CD4-positive, alpha-beta memory T cell (primary cell): ENCODE results near the gene HRH1. TPM values are rescaled to one million over a fixed set of nuclear protein-coding genes. Genes with fewer than 3 reads are reported as not detected.
"Not testable (repeated sequence)": the region's sequence is repeated elsewhere in the genome, so short reads cannot be mapped to it uniquely, and the experiment has no call there.

ENCODE experiments used
- CTCF ChIA-PET: fragments of 350-600 bp; sonication (Branson Sonifier 250); formaldehyde crosslinking; loops from one replicate; lab custom pipeline; 2021; ENCODE audit warnings: inconsistent platforms; ENCODE audit not compliant: partially characterized antibody; lab: Charles Lee
- POLR2A ChIA-PET: fragments of 350-600 bp; sonication (Branson Sonifier 250); formaldehyde crosslinking; loops from one replicate; lab custom pipeline; 2021; ENCODE audit not compliant: partially characterized antibody; lab: Charles Lee
- DNase-seq, 5 donors: peaks; one replicate each; pipeline versions ENCODE4 v3.0.0 to v3.0.0-alpha.2; 2020 to 2022; ENCODE audit warnings: mixed read lengths in 1 of 5
- H3K27ac ChIP-seq: one replicate; pipeline ENCODE4 v1.7.0; 2013; ENCODE audit warnings: low read depth, low read length
- H3K27me3 ChIP-seq: 2 replicates; pipeline ENCODE4 v1.7.0; 2013; ENCODE audit warnings: mild to moderate bottlenecking, low read length, moderate library complexity; ENCODE audit not compliant: insufficient read depth
- H3K36me3 ChIP-seq: 2 replicates; pipeline ENCODE4 v1.7.0; 2013; ENCODE audit warnings: mild to moderate bottlenecking, low read length, moderate library complexity; ENCODE audit not compliant: insufficient read depth
- H3K4me1 ChIP-seq: 2 replicates; pipeline ENCODE4 v1.7.0; 2013; ENCODE audit warnings: mild to moderate bottlenecking, low read length, moderate library complexity; ENCODE audit not compliant: insufficient read depth
- H3K4me3 ChIP-seq, 2 donors: one replicate each; pipeline ENCODE4 v1.7.0; 2013; ENCODE audit warnings: low read length in 2 of 2, mild to moderate bottlenecking in 1 of 2
- H3K9me3 ChIP-seq, 2 donors: one replicate each; pipeline ENCODE4 v1.7.0; 2013; ENCODE audit warnings: low read length in 2 of 2, control low read depth in 1 of 2; ENCODE audit not compliant: control insufficient read depth in 1 of 2
- H3K27ac Mint-ChIP-seq, 7 donors: one replicate each; pipeline ENCODE4 v1.8.0; 2020 to 2021; ENCODE audit warnings: mixed read lengths in 7 of 7, mild to moderate bottlenecking in 6 of 7, inconsistent platforms in 3 of 7, moderate library complexity in 3 of 7
- H3K27me3 Mint-ChIP-seq, 2 donors: one replicate each; pipeline ENCODE4 v1.8.0; 2020 to 2021; ENCODE audit warnings: mixed read lengths in 2 of 2
- H3K36me3 Mint-ChIP-seq, 2 donors: one replicate each; pipeline ENCODE4 v1.8.0; 2020 to 2021; ENCODE audit warnings: mixed read lengths in 2 of 2, inconsistent platforms in 1 of 2, mild to moderate bottlenecking in 1 of 2
- H3K4me1 Mint-ChIP-seq, 4 donors: one replicate each; pipeline ENCODE4 v1.8.0; 2020 to 2021; ENCODE audit warnings: mixed read lengths in 4 of 4, mild to moderate bottlenecking in 1 of 4
- H3K4me3 Mint-ChIP-seq, 8 donors: one replicate each; pipeline ENCODE4 v1.8.0; 2020 to 2021; ENCODE audit warnings: mixed read lengths in 8 of 8, mild to moderate bottlenecking in 7 of 8, moderate library complexity in 6 of 8, inconsistent platforms in 3 of 8
- H3K9me3 Mint-ChIP-seq, 8 donors: one replicate each; pipeline ENCODE4 v1.8.0; 2020 to 2021; ENCODE audit warnings: mixed read lengths in 8 of 8, mild to moderate bottlenecking in 5 of 8, inconsistent platforms in 3 of 8, moderate library complexity in 1 of 8
- intact Hi-C: fragments of 100-400 bp; cut with micrococcal nuclease; formaldehyde crosslinking; loops from one replicate; pipeline ENCODE4 v1.15.1; 2023
- polyA plus RNA-seq, 2 donors: library from polyadenylated mRNA; unstranded; fragments of 300-500 nt; fragmentation: Illumina TruSeq; gene quantifications; one replicate each; pipeline ENCODE4 v1.2.3, GENCODE V29; 2021
- total RNA-seq, 2 experiments: library from RNA; stranded (reverse); gene quantifications; one replicate each; pipeline ENCODE4 v1.2.3, GENCODE V29; 2021

Gene HRH1
- total and polyA plus RNA-seq, 4 experiments from 2014 or later = 0.31 to 0.81 (median 0.58) TPM; not detected in 1

GRCh38 chr3:11250902-11251806, 96.9 kb downstream of the HRH1 start:
- Histone ChIP-seq H3K27me3 (no peaks in the 10 kb centered on the region), H3K4me3 (no peak overlapping the region), H3K4me1 (peaks cover 18% of the 10 kb centered on the region), H3K36me3 (no peaks in the 10 kb centered on the region), H3K9me3 (no peaks in the 10 kb centered on the region), H3K27ac (no peak overlapping the region)
- Mint-ChIP-seq H3K27ac (peak overlapping the region; percentile 73 to 88 (median 81)), H3K27me3 (peaks cover 2 to 3% of the 10 kb centered on the region in 2 donors), H3K4me1 (peaks cover 12 to 33% (median 19%) of the 10 kb centered on the region in 4 donors), H3K9me3 (peaks cover 0 to 6% (median 1%) of the 10 kb centered on the region in 8 donors), H3K4me3 (peak overlapping the region; percentile 1 to 78 (median 57)), H3K36me3 (peaks cover 0 to 7% of the 10 kb centered on the region in 2 donors)
- POLR2A ChIA-PET = interaction anchor here (0.8 kb wide), 1 partner anchor 21 kb away, joined by 3 read pairs; the partner anchor contains the start of gene ATG7
- CTCF ChIA-PET = no interaction called here
- peak in 4 of 5 donors; percentile 16 to 31 (median 24) for DNase-seq
- intact Hi-C loops = loop anchor here (5.0 kb wide), 1 partner anchor 41 kb away; no protein-coding TSS in a partner anchor

- Histone ChIP-seq H3K36me3 (no peaks in the 10 kb centered on the region), H3K4me3 (no peak overlapping the region), H3K27ac (no peak overlapping the region), H3K27me3 (no peaks in the 10 kb centered on the region), H3K9me3 (no peaks in the 10 kb centered on the region), H3K4me1 (peaks cover 18% of the 10 kb centered on the region)
- Mint-ChIP-seq H3K9me3 (peaks cover 0 to 6% (median 1%) of the 10 kb centered on the region in 8 donors), H3K36me3 (peaks cover 0 to 7% of the 10 kb centered on the region in 2 donors), H3K4me1 (peaks cover 12 to 33% (median 19%) of the 10 kb centered on the region in 4 donors), H3K27me3 (peaks cover 2 to 3% of the 10 kb centered on the region in 2 donors), H3K4me3 (peak overlapping the region in 7 of 8 donors; percentile 4 to 78 (median 57)), H3K27ac (peak overlapping the region; percentile 73 to 88 (median 81))
- intact Hi-C loops = loop anchor here (5.0 kb wide), 1 partner anchor 41 kb away; no protein-coding TSS in a partner anchor
- CTCF ChIA-PET = interaction anchor here (2.3 kb wide), 1 partner anchor 14 kb away, joined by 8 read pairs; no protein-coding TSS in a partner anchor
- DNase-seq = peak in 1 of 5 donors; percentile 4
- POLR2A ChIA-PET = no interaction called here
Measured at GRCh38 chr3:11251807-11252176, 97.5 kb downstream of the HRH1 start.

GRCh38 chr3:11254876-11255275, 100.6 kb downstream of the HRH1 start:
- Mint-ChIP-seq H3K9me3 (peaks cover 0 to 6% (median 1%) of the 10 kb centered on the region in 8 donors), H3K27ac (no peak overlapping the region)

GRCh38 chr3:11255537-11255936, 101.2 kb downstream of the HRH1 start:
- H3K4me3 Mint-ChIP-seq, H3K36me3 Mint-ChIP-seq, H3K27me3 Mint-ChIP-seq, H3K27ac ChIP-seq, H3K27ac Mint-ChIP-seq, H3K36me3 ChIP-seq, H3K27me3 ChIP-seq, DNase-seq, H3K4me3 ChIP-seq, H3K9me3 ChIP-seq, POLR2A ChIA-PET, H3K9me3 Mint-ChIP-seq, intact Hi-C loops: not testable (repeated sequence)
- peaks cover 9 to 30% (median 16%) of the 10 kb centered on the region in 4 donors for H3K4me1 Mint-ChIP-seq
- CTCF ChIA-PET = interaction anchor here (1.0 kb wide), 1 partner anchor 8 kb away, joined by 3 read pairs; no protein-coding TSS in a partner anchor
- H3K4me1 ChIP-seq = peaks cover 16% of the 10 kb centered on the region

More at GRCh38 chr3:11254876-11255275, 100.6 kb downstream of the HRH1 start:
- ChIA-PET POLR2A (no interaction called here), CTCF (no interaction called here)
- Histone ChIP-seq H3K36me3 (no peaks in the 10 kb centered on the region), H3K4me3 (no peak overlapping the region), H3K4me1 (peaks cover 18% of the 10 kb centered on the region), H3K27ac (no peak overlapping the region), H3K9me3 (no peaks in the 10 kb centered on the region), H3K27me3 (no peaks in the 10 kb centered on the region)
- H3K4me1 Mint-ChIP-seq = peaks cover 11 to 33% (median 19%) of the 10 kb centered on the region in 4 donors
- peaks cover 0 to 10% of the 10 kb centered on the region in 2 donors for H3K36me3 Mint-ChIP-seq
- H3K4me3 Mint-ChIP-seq = no peak overlapping the region
- intact Hi-C loops = loop anchor here (5.0 kb wide), 1 partner anchor 37 kb away; no protein-coding TSS in a partner anchor
- peaks cover 2 to 3% of the 10 kb centered on the region in 2 donors for H3K27me3 Mint-ChIP-seq
- DNase-seq = no peak

GRCh38 chr3:11258958-11259357, 104.7 kb downstream of the HRH1 start:
- H3K9me3 ChIP-seq = no peaks in the 10 kb centered on the region
- ChIA-PET POLR2A (no interaction called here), CTCF (no interaction called here)
- no peaks in the 10 kb centered on the region for H3K36me3 ChIP-seq
- H3K27me3 ChIP-seq = no peaks in the 10 kb centered on the region
- no peak overlapping the region for H3K27ac ChIP-seq
- peaks cover 2 to 3% of the 10 kb centered on the region in 2 donors for H3K27me3 Mint-ChIP-seq
- peaks cover 0 to 8% of the 10 kb centered on the region in 2 donors for H3K36me3 Mint-ChIP-seq
- no peaks in the 10 kb centered on the region for H3K4me1 Mint-ChIP-seq
- H3K9me3 Mint-ChIP-seq = peaks cover 0 to 6% (median 1%) of the 10 kb centered on the region in 8 donors
- intact Hi-C loops = no loop called here
- DNase-seq = no peak
- no peaks in the 10 kb centered on the region for H3K4me1 ChIP-seq
- no peak overlapping the region for H3K4me3 Mint-ChIP-seq
- no peak overlapping the region for H3K4me3 ChIP-seq
- H3K27ac Mint-ChIP-seq = no peak overlapping the region

- Histone ChIP-seq H3K27ac (no peak overlapping the region), H3K9me3 (no peaks in the 10 kb centered on the region), H3K27me3 (no peaks in the 10 kb centered on the region), H3K4me3 (no peak overlapping the region), H3K36me3 (no peaks in the 10 kb centered on the region), H3K4me1 (no peaks in the 10 kb centered on the region)
- Mint-ChIP-seq H3K27me3 (peaks cover 1 to 6% of the 10 kb centered on the region in 2 donors), H3K27ac (no peak overlapping the region), H3K4me3 (no peak overlapping the region), H3K9me3 (no peaks in the 10 kb centered on the region), H3K4me1 (no peaks in the 10 kb centered on the region), H3K36me3 (peaks cover 0 to 3% of the 10 kb centered on the region in 2 donors)
- DNase-seq = no peak
- ChIA-PET CTCF (interaction anchor here (0.9 kb wide), 1 partner anchor 75 kb away, joined by 3 read pairs; no protein-coding TSS in a partner anchor), POLR2A (no interaction called here)
- intact Hi-C loops = no loop called here
Measured at GRCh38 chr3:11260460-11260859, 106.2 kb downstream of the HRH1 start.

GRCh38 chr3:11269007-11269406, 114.7 kb downstream of the HRH1 start:
- Histone ChIP-seq H3K4me1 (peaks cover 18% of the 10 kb centered on the region), H3K4me3 (no peak overlapping the region), H3K27me3 (no peaks in the 10 kb centered on the region), H3K36me3 (no peaks in the 10 kb centered on the region), H3K9me3 (no peaks in the 10 kb centered on the region), H3K27ac (no peak overlapping the region)
- ChIA-PET POLR2A (no interaction called here), CTCF (no interaction called here)
- no peaks in the 10 kb centered on the region for H3K9me3 Mint-ChIP-seq
- no peak for DNase-seq
- H3K27me3 Mint-ChIP-seq = peaks cover 0 to 7% of the 10 kb centered on the region in 2 donors
- H3K4me3 Mint-ChIP-seq = no peak overlapping the region
- H3K27ac Mint-ChIP-seq = no peak overlapping the region
- intact Hi-C loops = no loop called here
- peaks cover 13 to 31% (median 22%) of the 10 kb centered on the region in 4 donors for H3K4me1 Mint-ChIP-seq
- H3K36me3 Mint-ChIP-seq = peaks cover 0 to 9% of the 10 kb centered on the region in 2 donors
